Neural cell (in vitro differentiated cells): ENCODE measurements around the gene FBXO8.

Experiments
- MXI1 ChIP-seq: fragments of 450-650 bp; conservative IDR thresholded peaks from 2 replicates; pipeline ENCODE4 v1.6.1; 2014; ENCODE audit warnings: antibody characterized with exemption, mild to moderate bottlenecking; ENCODE audit not compliant: poor library complexity, severe bottlenecking
- TF ChIP-seq, protein P1 (sequence below): fragments of 450-650 bp; IDR thresholded peaks from 2 replicates; pipeline ENCODE4 v1.5.1; 2014; ENCODE audit warnings: antibody characterized with exemption, mild to moderate bottlenecking, moderate library complexity; ENCODE audit not compliant: poor library complexity, severe bottlenecking

GRCh38 chr4:174279433-174280155 lies 3.9 kb downstream of the FBXO8 start:
- TF ChIP-seq, protein P1, sequence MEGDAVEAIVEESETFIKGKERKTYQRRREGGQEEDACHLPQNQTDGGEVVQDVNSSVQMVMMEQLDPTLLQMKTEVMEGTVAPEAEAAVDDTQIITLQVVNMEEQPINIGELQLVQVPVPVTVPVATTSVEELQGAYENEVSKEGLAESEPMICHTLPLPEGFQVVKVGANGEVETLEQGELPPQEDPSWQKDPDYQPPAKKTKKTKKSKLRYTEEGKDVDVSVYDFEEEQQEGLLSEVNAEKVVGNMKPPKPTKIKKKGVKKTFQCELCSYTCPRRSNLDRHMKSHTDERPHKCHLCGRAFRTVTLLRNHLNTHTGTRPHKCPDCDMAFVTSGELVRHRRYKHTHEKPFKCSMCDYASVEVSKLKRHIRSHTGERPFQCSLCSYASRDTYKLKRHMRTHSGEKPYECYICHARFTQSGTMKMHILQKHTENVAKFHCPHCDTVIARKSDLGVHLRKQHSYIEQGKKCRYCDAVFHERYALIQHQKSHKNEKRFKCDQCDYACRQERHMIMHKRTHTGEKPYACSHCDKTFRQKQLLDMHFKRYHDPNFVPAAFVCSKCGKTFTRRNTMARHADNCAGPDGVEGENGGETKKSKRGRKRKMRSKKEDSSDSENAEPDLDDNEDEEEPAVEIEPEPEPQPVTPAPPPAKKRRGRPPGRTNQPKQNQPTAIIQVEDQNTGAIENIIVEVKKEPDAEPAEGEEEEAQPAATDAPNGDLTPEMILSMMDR, result no peak
- no peak for TF ChIP-seq MXI1
